Measurements from ENCODE around the gene CMTM6. TPM values are rescaled to one million over a fixed set of nuclear protein-coding genes. Genes with fewer than 3 reads are reported as not detected.
A peak's percentile ranks its signal among the peaks of the same experiment; 100 is the strongest.
"Not testable (repeated sequence)": the region's sequence is repeated elsewhere in the genome, so short reads cannot be mapped to it uniquely, and the experiment has no call there.

Gene CMTM6
- polyA plus RNA-seq (ENCODE audit: insufficient read length): 77.0 TPM
- long read RNA-seq, donor 1, transcript CMTM6-201 (4 exons, 3,863 nt): major isoform, 47 of 47 reads
- long read RNA-seq, donor 1, partial matches to known transcripts: 0 of 47 reads
- long read RNA-seq, donor 1, other reads (novel, unspliced or antisense): 0 of 47 reads
- long read RNA-seq, donor 2, transcript CMTM6-201 (4 exons, 3,863 nt): major isoform, 33 of 33 reads
- long read RNA-seq, donor 2, partial matches to known transcripts: 0 of 33 reads
- long read RNA-seq, donor 2, other reads (novel, unspliced or antisense): 0 of 33 reads
- long read RNA-seq, donor 3, transcript CMTM6-201 (4 exons, 3,863 nt): major isoform, 29 of 30 reads
- long read RNA-seq, donor 3, partial matches to known transcripts: 0 of 30 reads
- long read RNA-seq, donor 3, other reads (novel, unspliced or antisense): 0 of 30 reads
- long read RNA-seq, donor 4: 0 reads
- long read RNA-seq, donor 5, transcript CMTM6-201 (4 exons, 3,863 nt): major isoform, 31 of 31 reads
- long read RNA-seq, donor 5, partial matches to known transcripts: 0 of 31 reads
- long read RNA-seq, donor 5, other reads (novel, unspliced or antisense): 0 of 31 reads
- long read RNA-seq, donor 6, transcript CMTM6-201 (4 exons, 3,863 nt): major isoform, 47 of 49 reads
- long read RNA-seq, donor 6, partial matches to known transcripts: 0 of 49 reads
- long read RNA-seq, donor 6, other reads (novel, unspliced or antisense): 0 of 49 reads
- long read RNA-seq, donor 7, transcript CMTM6-201 (4 exons, 3,863 nt): major isoform, 39 of 39 reads
- long read RNA-seq, donor 7, partial matches to known transcripts: 0 of 39 reads
- long read RNA-seq, donor 7, other reads (novel, unspliced or antisense): 0 of 39 reads
- long read RNA-seq, donor 8, transcript CMTM6-201 (4 exons, 3,863 nt): major isoform, 21 of 21 reads
- long read RNA-seq, donor 8, partial matches to known transcripts: 0 of 21 reads
- long read RNA-seq, donor 8, other reads (novel, unspliced or antisense): 0 of 21 reads

- DNase-seq: peak; percentile 78
Observed at GRCh38 chr3:32502118-32502945, at the start of gene CMTM6. Gene CMTM6, minus strand, starts transcription at chr3:32502852. Its CDS starts 107 bp downstream, at chr3:32502745.

- no peak for DNase-seq
Observed at GRCh38 chr3:32552013-32552412, 49.4 kb upstream of the CMTM6 start.

- no peak for DNase-seq
Observed at GRCh38 chr3:32551496-32551895, 48.8 kb upstream of the CMTM6 start.

GRCh38 chr3:32551087-32551486, 48.4 kb upstream of the CMTM6 start:
- DNase-seq: no peak

- no peak for DNase-seq
Observed at GRCh38 chr3:32545305-32545704, 42.7 kb upstream of the CMTM6 start.

GRCh38 chr3:32544894-32545293, 42.2 kb upstream of the CMTM6 start:
- no peak for DNase-seq

GRCh38 chr3:32542807-32543206, 40.2 kb upstream of the CMTM6 start:
- no peak for DNase-seq

- no peak for DNase-seq
Observed at GRCh38 chr3:32540899-32541298, 38.2 kb upstream of the CMTM6 start.

- no peak for DNase-seq
Observed at GRCh38 chr3:32532434-32532833, 29.8 kb upstream of the CMTM6 start.

- DNase-seq: no peak
Observed at GRCh38 chr3:32531010-32531647, 28.5 kb upstream of the CMTM6 start.

- DNase-seq: no peak
Observed at GRCh38 chr3:32525720-32526119, 23.1 kb upstream of the CMTM6 start.

- DNase-seq: no peak
Observed at GRCh38 chr3:32522682-32523081, 20.0 kb upstream of the CMTM6 start.

- not testable (repeated sequence) for DNase-seq
Observed at GRCh38 chr3:32518921-32519320, 16.3 kb upstream of the CMTM6 start.

- DNase-seq: not testable (repeated sequence)
Observed at GRCh38 chr3:32516751-32517150, 14.1 kb upstream of the CMTM6 start.

GRCh38 chr3:32511005-32511404, 8.4 kb upstream of the CMTM6 start:
- DNase-seq: no peak

- DNase-seq: peak; percentile 81
Observed at GRCh38 chr3:32510075-32510724, 7.5 kb upstream of the CMTM6 start.

GRCh38 chr3:32508711-32509110, 6.1 kb upstream of the CMTM6 start:
- peak; percentile 51 for DNase-seq

- no peak for DNase-seq
Observed at GRCh38 chr3:32506466-32506865, 3.8 kb upstream of the CMTM6 start.

- DNase-seq: no peak
Observed at GRCh38 chr3:32502946-32503286, 264 bp upstream of the CMTM6 start.

GRCh38 chr3:32501783-32502117, 902 bp downstream of the CMTM6 start:
- no peak for DNase-seq
